Hepatocyte (in vitro differentiated cells): ENCODE results near the gene FANCM. TPM values are rescaled to one million over a fixed set of nuclear protein-coding genes. Genes with fewer than 3 reads are reported as not detected.

ENCODE experiments used
- DNase-seq: peaks from one replicate; pipeline ENCODE4 v3.0.0-alpha.2; 2016; ENCODE audit warnings: low spot score
- H2AFZ ChIP-seq: fragments of 200-600 bp; sonication (generic); 2 replicates; pipeline ENCODE4 v1.6.0; 2016; ENCODE audit warnings: antibody characterized with exemption, mild to moderate bottlenecking
- H3K27ac ChIP-seq: fragments of 200-600 bp; sonication (generic); 2 replicates; pipeline ENCODE4 v1.5.1; 2016; ENCODE audit warnings: mild to moderate bottlenecking
- H3K27me3 ChIP-seq: fragments of 200-600 bp; sonication (generic); 2 replicates; pipeline ENCODE4 v1.6.1; 2016
- H3K36me3 ChIP-seq: fragments of 200-600 bp; sonication (generic); replicated peaks from 2 replicates; pipeline ENCODE4 v1.5.1; 2016; ENCODE audit warnings: low read depth; ENCODE audit not compliant: insufficient read depth
- H3K4me1 ChIP-seq: fragments of 200-600 bp; sonication (generic); 2 replicates; pipeline ENCODE4 v1.5.1; 2016; ENCODE audit warnings: mild to moderate bottlenecking, moderate library complexity; ENCODE audit not compliant: insufficient read depth
- H3K4me2 ChIP-seq: fragments of 200-600 bp; sonication (generic); 2 replicates; pipeline ENCODE4 v1.6.0; 2016
- H3K4me3 ChIP-seq: fragments of 200-600 bp; sonication (generic); 2 replicates; pipeline ENCODE4 v1.5.1; 2016; ENCODE audit warnings: mild to moderate bottlenecking
- H3K79me2 ChIP-seq: fragments of 200-600 bp; sonication (generic); 2 replicates; pipeline ENCODE4 v1.6.0; 2017; ENCODE audit warnings: mild to moderate bottlenecking
- H3K9me2 ChIP-seq: fragments of 200-600 bp; sonication (generic); replicated peaks from 2 replicates; pipeline ENCODE4 v1.6.0; 2017; ENCODE audit warnings: mild to moderate bottlenecking; ENCODE audit not compliant: insufficient read depth
- H3K9me3 ChIP-seq: fragments of 200-600 bp; sonication (generic); 2 replicates; pipeline ENCODE4 v1.5.1; 2016; ENCODE audit warnings: low read depth, mild to moderate bottlenecking
- H4K20me1 ChIP-seq: fragments of 200-600 bp; sonication (generic); 2 replicates; pipeline ENCODE4 v1.6.0; 2016; ENCODE audit warnings: mild to moderate bottlenecking; ENCODE audit not compliant: insufficient read depth, poor library complexity, severe bottlenecking
- CTCF ChIP-seq: fragments of 200-600 bp; sonication (generic); IDR thresholded peaks from 2 replicates; pipeline ENCODE4 v1.5.1; 2016; ENCODE audit warnings: antibody characterized with exemption, mild to moderate bottlenecking; ENCODE audit not compliant: poor library complexity
- EZH2 ChIP-seq: fragments of 200-600 bp; sonication (generic); IDR thresholded peaks from 2 replicates; pipeline ENCODE4 v1.6.1; 2016; ENCODE audit warnings: antibody characterized with exemption, mild to moderate bottlenecking, borderline replicate concordance
- EZH2phosphoT487 ChIP-seq: fragments of 200-600 bp; sonication (generic); IDR thresholded peaks from one replicate; pipeline ENCODE4 v1.6.1; 2018; ENCODE audit warnings: antibody characterized with exemption, mild to moderate bottlenecking, low read depth, moderate library complexity; ENCODE audit not compliant: unreplicated experiment, severe bottlenecking
- WGBS: methylation state at CpG from one replicate; pipeline ENCODE4 v1.1.6; 2016; ENCODE audit warnings: low lambda C conversion rate; ENCODE audit errors: missing lambda C conversion rate; 5-methylcytosine and 5-hydroxymethylcytosine counted together
- polyA plus RNA-seq: library from polyadenylated mRNA; unstranded; fragments of >200 nt; fragmentation: Nextera tagmentation; extraction: Ambion mirVana; gene quantifications from 2 replicates; pipeline ENCODE4 v1.2.1, GENCODE V29; 2016
- total RNA-seq: library from RNA; depleted of rRNA; stranded (reverse); fragments of >200 nt; gene quantifications from 2 replicates; pipeline ENCODE4 v1.2.3, GENCODE V29; 2014

The FANCM gene
- total and polyA plus RNA-seq, 2 experiments from 2014 or later, result 3.2 to 4.8 TPM

- Histone ChIP-seq H3K4me1 (no peaks in the 10 kb centered on the region), H3K9me2 (no peaks in the 10 kb centered on the region), H3K4me3 (no peak overlapping the region), H2AFZ (no peak overlapping the region), H3K27me3 (no peaks in the 10 kb centered on the region), H3K36me3 (no peaks in the 10 kb centered on the region), H3K9me3 (no peaks in the 10 kb centered on the region), H3K4me2 (no peak overlapping the region), H3K79me2 (peaks cover 95% of the 10 kb centered on the region), H4K20me1 (peaks cover 48% of the 10 kb centered on the region), H3K27ac (no peak overlapping the region)
- no peak for DNase-seq
- 100% methylated on average over 2 of the region's 2 CpGs for WGBS
- no peak for TF ChIP-seq CTCF
- TF ChIP-seq EZH2, result no peak
- no peak for TF ChIP-seq EZH2phosphoT487
Measured at GRCh38 chr14:45094275-45094674, 41.5 kb upstream of the FANCM start.

- 96% methylated on average over 4 of the region's 4 CpGs for WGBS
- Histone ChIP-seq H3K79me2 (peaks cover 91% of the 10 kb centered on the region), H3K36me3 (no peaks in the 10 kb centered on the region)
Measured at GRCh38 chr14:45095143-45095542, 40.6 kb upstream of the FANCM start.

GRCh38 chr14:45096218-45096617 lies 39.5 kb upstream of the FANCM start:
- Histone ChIP-seq H3K4me3 (no peak overlapping the region), H3K4me1 (no peaks in the 10 kb centered on the region), H3K27ac (no peak overlapping the region), H2AFZ (no peak overlapping the region), H3K79me2 (peaks cover 84% of the 10 kb centered on the region), H3K4me2 (no peak overlapping the region), H3K9me2 (no peaks in the 10 kb centered on the region), H3K27me3 (no peaks in the 10 kb centered on the region), H4K20me1 (peaks cover 32% of the 10 kb centered on the region), H3K36me3 (no peaks in the 10 kb centered on the region), H3K9me3 (no peaks in the 10 kb centered on the region)
- DNase-seq, result no peak
- TF ChIP-seq EZH2phosphoT487, result no peak
- no peak for TF ChIP-seq EZH2
- TF ChIP-seq CTCF, result no peak
- 96% methylated on average over 4 of the region's 4 CpGs for WGBS

More at GRCh38 chr14:45095143-45095542, 40.6 kb upstream of the FANCM start:
- Histone ChIP-seq H3K4me3 (no peak overlapping the region), H3K4me2 (no peak overlapping the region), H3K27ac (no peak overlapping the region), H3K4me1 (no peaks in the 10 kb centered on the region), H3K9me2 (no peaks in the 10 kb centered on the region), H4K20me1 (peaks cover 39% of the 10 kb centered on the region), H2AFZ (no peak overlapping the region), H3K9me3 (no peaks in the 10 kb centered on the region), H3K27me3 (no peaks in the 10 kb centered on the region)
- no peak for TF ChIP-seq EZH2phosphoT487
- no peak for TF ChIP-seq CTCF
- TF ChIP-seq EZH2, result no peak
- no peak for DNase-seq

- H3K4me2 ChIP-seq, result no peak overlapping the region
- H3K4me1 ChIP-seq, result no peaks in the 10 kb centered on the region
- H3K79me2 ChIP-seq, result peaks cover 36% of the 10 kb centered on the region
- peaks cover 6% of the 10 kb centered on the region for H4K20me1 ChIP-seq
- H3K4me3 ChIP-seq, result no peak overlapping the region
- no peaks in the 10 kb centered on the region for H3K9me2 ChIP-seq
- H3K36me3 ChIP-seq, result peaks cover 7% of the 10 kb centered on the region
- no peak for DNase-seq
- TF ChIP-seq EZH2phosphoT487, result no peak
- no peak for TF ChIP-seq EZH2
- no peak for TF ChIP-seq CTCF
- H2AFZ ChIP-seq, result no peak overlapping the region
- H3K9me3 ChIP-seq, result no peaks in the 10 kb centered on the region
- peak overlapping the region; percentile 5 for H3K27ac ChIP-seq
- H3K27me3 ChIP-seq, result no peaks in the 10 kb centered on the region
Measured at GRCh38 chr14:45103806-45104205, 31.9 kb upstream of the FANCM start.
